Jurkat, Clone E6-1 (cell line): ENCODE data around the gene NKD1.
"Not testable (repeated sequence)": the region's sequence is repeated elsewhere in the genome, so short reads cannot be mapped to it uniquely, and the experiment has no call there.

ENCODE experiments used
- DNase-seq: peaks from one replicate; pipeline ENCODE4 v3.0.0-alpha.2; 2011; ENCODE audit warnings: low read depth, low spot score
- H3K4me3 ChIP-seq: 2 replicates; pipeline ENCODE4 v1.5.1; 2011; ENCODE audit warnings: mild to moderate bottlenecking, low read length, control low read depth, moderate library complexity

NKD1 gene

GRCh38 chr16:50534556-50534955 lies 13.6 kb upstream of the NKD1 start:
- no peak overlapping the region for H3K4me3 ChIP-seq
- no peak for DNase-seq

- H3K4me3 ChIP-seq = no peak overlapping the region
- DNase-seq = no peak
Measured at GRCh38 chr16:50534958-50535357, 13.2 kb upstream of the NKD1 start.

- DNase-seq = no peak
Measured at GRCh38 chr16:50535506-50536257, 12.5 kb upstream of the NKD1 start.

GRCh38 chr16:50536258-50536645 lies 11.9 kb upstream of the NKD1 start:
- not testable (repeated sequence) for H3K4me3 ChIP-seq, DNase-seq

More at GRCh38 chr16:50535506-50536257, 12.5 kb upstream of the NKD1 start:
- no peak overlapping the region for H3K4me3 ChIP-seq

- no peak for DNase-seq
- no peak overlapping the region for H3K4me3 ChIP-seq
Measured at GRCh38 chr16:50537533-50538290, 10.5 kb upstream of the NKD1 start.

- DNase-seq = no peak
- no peak overlapping the region for H3K4me3 ChIP-seq
Measured at GRCh38 chr16:50538411-50539052, 9.7 kb upstream of the NKD1 start.

GRCh38 chr16:50539053-50539695 lies 9.0 kb upstream of the NKD1 start:
- no peak overlapping the region for H3K4me3 ChIP-seq
- DNase-seq = no peak

GRCh38 chr16:50539822-50540710 lies 8.1 kb upstream of the NKD1 start:
- no peak overlapping the region for H3K4me3 ChIP-seq
- DNase-seq = no peak

- no peak overlapping the region for H3K4me3 ChIP-seq
- DNase-seq = no peak
Measured at GRCh38 chr16:50540711-50541007, 7.5 kb upstream of the NKD1 start.

GRCh38 chr16:50542703-50543102 lies 5.5 kb upstream of the NKD1 start:
- DNase-seq = no peak

GRCh38 chr16:50546125-50546524 lies 2.1 kb upstream of the NKD1 start:
- no peak overlapping the region for H3K4me3 ChIP-seq
- no peak for DNase-seq

More at GRCh38 chr16:50542703-50543102, 5.5 kb upstream of the NKD1 start:
- H3K4me3 ChIP-seq = no peak overlapping the region

- peak overlapping the region; percentile 36 for H3K4me3 ChIP-seq
- DNase-seq = peak; percentile 83
Measured at GRCh38 chr16:50547340-50548124, 664 bp upstream of the NKD1 start.

- no peak overlapping the region for H3K4me3 ChIP-seq
- DNase-seq = no peak
Measured at GRCh38 chr16:50548909-50549560, 839 bp downstream of the NKD1 start.

- no peak overlapping the region for H3K4me3 ChIP-seq
- no peak for DNase-seq
Measured at GRCh38 chr16:50549561-50549915, 1.3 kb downstream of the NKD1 start.

GRCh38 chr16:50550035-50550434 lies 1.8 kb downstream of the NKD1 start:
- H3K4me3 ChIP-seq = no peak overlapping the region
- DNase-seq = no peak

- H3K4me3 ChIP-seq = no peak overlapping the region
- no peak for DNase-seq
Measured at GRCh38 chr16:50550866-50551641, 2.9 kb downstream of the NKD1 start.

GRCh38 chr16:50552476-50553101 lies 4.4 kb downstream of the NKD1 start:
- DNase-seq = no peak
- no peak overlapping the region for H3K4me3 ChIP-seq
